Tibial artery (tissue), 4 donors: ENCODE measurements around the gene PHLDB1.

Experiments
- DNase-seq, 2 donors: peaks; one replicate each; pipeline ENCODE4 v3.0.0-alpha.2; 2019
- H3K27ac ChIP-seq, 2 donors: fragments of 200-600 bp; sonication (generic) in 1 of 2; 1 replicate in 1 of 2; 2 replicates in 1 of 2; pipeline ENCODE4 v1.5.1; 2018 to 2019; ENCODE audit warnings: mild to moderate bottlenecking in 1 of 2
- H3K27me3 ChIP-seq, 2 donors: fragments of 200-600 bp; sonication (generic) in 1 of 2; one replicate each; pipeline versions ENCODE4 v1.5.1 to v1.6.0; 2016 to 2019
- H3K36me3 ChIP-seq, 3 donors: fragments of 200-600 bp; sonication (generic) in 2 of 3; one replicate each; pipeline ENCODE4 v1.5.1; 2016 to 2019; ENCODE audit warnings: mild to moderate bottlenecking in 2 of 3
- H3K4me1 ChIP-seq, 4 donors: fragments of 200-600 bp; sonication (generic) in 2 of 4; 1 replicate in 3 of 4; 2 replicates in 1 of 4; pipeline ENCODE4 v1.5.1; 2016 to 2019
- H3K4me3 ChIP-seq, 2 donors: fragments of 200-600 bp; sonication (generic) in 1 of 2; 1 replicate in 1 of 2; 2 replicates in 1 of 2; pipeline ENCODE4 v1.5.1; 2018 to 2019; ENCODE audit warnings: mild to moderate bottlenecking in 2 of 2
- H3K9me3 ChIP-seq, 3 donors: fragments of 200-600 bp; sonication (generic) in 1 of 3; one replicate each; pipeline ENCODE4 v1.5.1; 2016 to 2019
- CTCF ChIP-seq, 2 experiments: fragments of 200-600 bp in 1 of 2; fragments of 450-650 bp in 1 of 2; IDR thresholded peaks; one replicate each; pipeline ENCODE4 v1.5.1; 2017 to 2019; ENCODE audit warnings: antibody characterized with exemption in 2 of 2, mild to moderate bottlenecking in 1 of 2, moderate library complexity in 1 of 2
- intact Hi-C: fragments of 100-400 bp; cut with DNase I; formaldehyde crosslinking; loops from one replicate; pipeline ENCODE4 v1.15.0; 2023; ENCODE audit warnings: low total_unique reads

Gene PHLDB1

GRCh38 chr11:118628031-118628430, 20.6 kb downstream of the PHLDB1 start:
- intact Hi-C loops = no loop called here
- TF ChIP-seq CTCF (IDR thresholded peaks at IDR 0.05) = no peak
- no peaks in the 10 kb centered on the region for H3K9me3 ChIP-seq
- H3K4me1 ChIP-seq = peaks cover 0 to 47% (median 19%) of the 10 kb centered on the region in 4 donors
- DNase-seq = no peak
- H3K4me3 ChIP-seq = no peak overlapping the region
- peak overlapping the region in 1 of 2 donors; percentile 29 for H3K27ac ChIP-seq
- peaks cover 50 to 81% (median 77%) of the 10 kb centered on the region in 3 donors for H3K36me3 ChIP-seq
- H3K27me3 ChIP-seq = no peaks in the 10 kb centered on the region

- peak overlapping the region; percentile 9 to 29 for H3K27ac ChIP-seq
- intact Hi-C loops = no loop called here
- peaks cover 0 to 45% (median 19%) of the 10 kb centered on the region in 4 donors for H3K4me1 ChIP-seq
- no peak for TF ChIP-seq CTCF (IDR thresholded peaks at IDR 0.05)
- H3K36me3 ChIP-seq = peaks cover 50 to 81% (median 81%) of the 10 kb centered on the region in 3 donors
- no peak for DNase-seq
- H3K27me3 ChIP-seq = no peaks in the 10 kb centered on the region
- H3K9me3 ChIP-seq = no peaks in the 10 kb centered on the region
- H3K4me3 ChIP-seq = no peak overlapping the region
Measured at GRCh38 chr11:118628432-118628831, 21.0 kb downstream of the PHLDB1 start.

- Histone ChIP-seq H3K4me3 (no peak overlapping the region), H3K27me3 (no peaks in the 10 kb centered on the region), H3K9me3 (no peaks in the 10 kb centered on the region), H3K36me3 (peaks cover 50 to 81% (median 80%) of the 10 kb centered on the region in 3 donors), H3K4me1 (peaks cover 0 to 49% (median 21%) of the 10 kb centered on the region in 4 donors), H3K27ac (peak overlapping the region; percentile 9 to 29)
- intact Hi-C loops = no loop called here
- TF ChIP-seq CTCF (IDR thresholded peaks at IDR 0.05) = no peak
- no peak for DNase-seq
Measured at GRCh38 chr11:118628861-118629549, 21.6 kb downstream of the PHLDB1 start.

GRCh38 chr11:118629761-118630661, 22.6 kb downstream of the PHLDB1 start:
- Histone ChIP-seq H3K36me3 (peaks cover 46 to 75% (median 70%) of the 10 kb centered on the region in 3 donors), H3K4me1 (peaks cover 7 to 55% (median 28%) of the 10 kb centered on the region in 4 donors), H3K9me3 (no peaks in the 10 kb centered on the region), H3K27ac (no peak overlapping the region), H3K27me3 (no peaks in the 10 kb centered on the region), H3K4me3 (no peak overlapping the region)
- no peak for DNase-seq
- intact Hi-C loops = no loop called here
- TF ChIP-seq CTCF (IDR thresholded peaks at IDR 0.05) = no peak

- Histone ChIP-seq H3K36me3 (peaks cover 38 to 75% (median 64%) of the 10 kb centered on the region in 3 donors), H3K9me3 (no peaks in the 10 kb centered on the region), H3K4me3 (no peak overlapping the region), H3K27ac (no peak overlapping the region), H3K27me3 (no peaks in the 10 kb centered on the region), H3K4me1 (peaks cover 7 to 61% (median 34%) of the 10 kb centered on the region in 4 donors)
- intact Hi-C loops = no loop called here
- TF ChIP-seq CTCF (IDR thresholded peaks at IDR 0.05) = no peak
- DNase-seq = no peak
Measured at GRCh38 chr11:118631142-118631909, 23.9 kb downstream of the PHLDB1 start.
